Endothelial cell of umbilical vein (primary cell): Measurements from ENCODE around the gene HTR3B. TPM values are rescaled to one million over a fixed set of nuclear protein-coding genes. Genes with fewer than 3 reads are reported as not detected.

ENCODE experiments used
- BruUV-seq: library from RNA; stranded (reverse); fragments of 400-500 nt; replicated peaks from 2 replicates; lab custom pipeline; 2021; lab: Mats Ljungman, UMichigan
- CTCF ChIA-PET: fragments of 300-600, 350-600 bp; sonication (Branson Sonifier 250); formaldehyde crosslinking; loops from one replicate; lab custom pipeline; 2021; ENCODE audit warnings: antibody characterized with exemption, inconsistent platforms; lab: Charles Lee
- POLR2A ChIA-PET: fragments of 300-600, 350-600 bp; sonication (Branson Sonifier 250); formaldehyde crosslinking; loops from one replicate; lab custom pipeline; 2021; ENCODE audit warnings: antibody characterized with exemption, inconsistent platforms; lab: Charles Lee
- DNase-seq: peaks from one replicate; pipeline ENCODE4 v3.0.0-alpha.2; 2011; ENCODE audit warnings: low read depth, low spot score
- FAIRE-seq: peaks from 2 replicates; lab custom pipeline; 2011; peaks lifted over from hg19 to GRCh38; lab: Jason Lieb, UNC
- H2AFZ ChIP-seq: 2 replicates; pipeline ENCODE4 v1.6.0; 2012; ENCODE audit warnings: low read depth, low read length, control low read depth, inconsistent platforms
- H3K27ac ChIP-seq: 2 replicates; pipeline ENCODE4 v1.5.1; 2011; ENCODE audit warnings: low read depth, mild to moderate bottlenecking, control low read depth, low read length, moderate library complexity; ENCODE audit not compliant: insufficient read depth
- H3K27me3 ChIP-seq, 2 experiments: 2 replicates each; pipeline versions ENCODE4 v1.6.0 to v1.6.1; 2011; ENCODE audit warnings: low read length in 2 of 2, mixed read lengths in 1 of 2; ENCODE audit not compliant: control insufficient read depth in 2 of 2, insufficient read depth in 2 of 2
- H3K36me3 ChIP-seq, 2 experiments: 2 replicates in 1 of 2; 3 replicates in 1 of 2; pipeline ENCODE4 v1.5.1; 2011; ENCODE audit warnings: low read length in 2 of 2, mild to moderate bottlenecking in 1 of 2, moderate library complexity in 1 of 2; ENCODE audit not compliant: control insufficient read depth in 2 of 2, insufficient read depth in 2 of 2; ENCODE audit errors: extremely low read depth in 1 of 2
- H3K4me1 ChIP-seq: 3 replicates; pipeline ENCODE4 v1.5.1; 2011; ENCODE audit warnings: mild to moderate bottlenecking, low read length; ENCODE audit not compliant: control insufficient read depth, insufficient read depth; ENCODE audit errors: extremely low read depth
- H3K4me2 ChIP-seq: 2 replicates; pipeline ENCODE4 v1.6.1; 2011; ENCODE audit warnings: low read length, control low read depth, mixed read lengths; ENCODE audit not compliant: insufficient read depth
- H3K4me3 ChIP-seq, 3 experiments: fragments of 200-600 bp in 1 of 3; sonication (generic), shearing (Covaris generic) in 1 of 3; replicated peaks in 1 of 3; 2 replicates each; pipeline ENCODE4 v1.5.1; 2011 to 2016; ENCODE audit warnings: control low read depth in 3 of 3, low read length in 3 of 3, mild to moderate bottlenecking in 2 of 3, inconsistent platforms in 1 of 3, low read depth in 1 of 3, moderate library complexity in 1 of 3; ENCODE audit not compliant: insufficient read depth in 1 of 3
- H3K79me2 ChIP-seq: 2 replicates; pipeline ENCODE4 v1.6.0; 2012; ENCODE audit warnings: low read length, inconsistent platforms; ENCODE audit not compliant: control insufficient read depth, insufficient read depth
- H3K9ac ChIP-seq: replicated peaks from 2 replicates; pipeline ENCODE3; 2011; ENCODE audit warnings: low read length, control low read depth; ENCODE audit not compliant: insufficient read depth; ENCODE audit errors: extremely low read depth
- H3K9me1 ChIP-seq: replicated peaks from 3 replicates; pipeline ENCODE4 v1.6.0; 2011; ENCODE audit warnings: mild to moderate bottlenecking, low read length; ENCODE audit not compliant: control insufficient read depth, insufficient read depth; ENCODE audit errors: extremely low read depth
- H3K9me3 ChIP-seq: replicated peaks from 2 replicates; pipeline ENCODE4 v1.5.1; 2012; ENCODE audit warnings: low read length, inconsistent platforms; ENCODE audit not compliant: control insufficient read depth, insufficient read depth
- H4K20me1 ChIP-seq: replicated peaks from 2 replicates; pipeline ENCODE3; 2011; ENCODE audit warnings: mild to moderate bottlenecking, low read length; ENCODE audit not compliant: control insufficient read depth, insufficient read depth; ENCODE audit errors: extremely low read depth
- CTCF ChIP-seq, 2 donors: IDR thresholded peaks; 1 replicate in 1 of 2; 2 replicates in 1 of 2; pipeline ENCODE4 v1.5.1; 2011; ENCODE audit warnings: low read length in 2 of 2, mild to moderate bottlenecking in 2 of 2, moderate library complexity in 2 of 2, control low read depth in 1 of 2, inconsistent platforms in 1 of 2, low read depth in 1 of 2; ENCODE audit not compliant: insufficient read depth in 1 of 2; ENCODE audit errors: extremely low read depth in 1 of 2
- EZH2 ChIP-seq: IDR thresholded peaks from 2 replicates; pipeline ENCODE4 v1.6.1; 2012; ENCODE audit warnings: borderline replicate concordance, low read depth, mild to moderate bottlenecking, moderate library complexity, low read length, inconsistent platforms; ENCODE audit not compliant: severe bottlenecking
- GATA2 ChIP-seq: IDR thresholded peaks from 2 replicates; pipeline ENCODE4 v1.7.0; 2011; ENCODE audit warnings: low read depth, mild to moderate bottlenecking, moderate library complexity, mixed read lengths, low read length; ENCODE audit not compliant: insufficient read length, insufficient read depth
- MAX ChIP-seq: IDR thresholded peaks from 2 replicates; pipeline ENCODE4 v1.6.1; 2011; ENCODE audit not compliant: insufficient read depth, insufficient read length
- POLR2A ChIP-seq: IDR thresholded peaks from 2 replicates; pipeline ENCODE4 v1.6.1; 2012; ENCODE audit warnings: low read depth, mild to moderate bottlenecking, control low read depth, low read length
- POLR2AphosphoS5 ChIP-seq: IDR thresholded peaks from 2 replicates; pipeline ENCODE4 v1.6.1; 2012; ENCODE audit warnings: low read depth, mild to moderate bottlenecking, control low read depth, low read length, moderate library complexity; ENCODE audit not compliant: insufficient read depth
- dilution Hi-C: fragments of 300-500 bp; cut with MboI; formaldehyde crosslinking; loops from one replicate; pipeline ENCODE4 v1.15.0; 2019; ENCODE audit warnings: low sequenced_read_pairs; ENCODE audit not compliant: extremely low pct_ligation_motif_present
- intact Hi-C: fragments of 100-400 bp; cut with micrococcal nuclease; formaldehyde crosslinking; loops from one replicate; pipeline ENCODE4 v1.10.0; 2022
- polyA plus RNA-seq, 4 experiments: library from polyadenylated mRNA; depleted of rRNA in 3 of 4; stranded (reverse) in 3 of 4; unstranded in 1 of 4; fragments of >200 nt; gene quantifications; 2 replicates each; pipeline versions ENCODE4 v1.2.1 to v1.2.3, GENCODE V29; 2011 to 2012; ENCODE audit warnings: missing spikeins in 1 of 4
- total RNA-seq: library from RNA; stranded (reverse); gene quantifications from 2 replicates; pipeline ENCODE4 v1.2.3, GENCODE V29; 2021

The HTR3B gene
- total and polyA plus RNA-seq, 2 donors (not counting 3 experiments of a cell fraction or from before 2014, with no cell fraction given): not detected

GRCh38 chr11:113884361-113884836 is 20.2 kb upstream of the HTR3B start:
- Histone ChIP-seq H3K4me1 (no peaks in the 10 kb centered on the region), H3K9me1 (no peaks in the 10 kb centered on the region), H3K27ac (no peak overlapping the region), H3K9me3 (no peaks in the 10 kb centered on the region), H3K79me2 (no peaks in the 10 kb centered on the region), H3K27me3 (no peaks in the 10 kb centered on the region), H3K4me2 (no peak overlapping the region), H2AFZ (no peak overlapping the region), H3K9ac (no peak overlapping the region), H3K4me3 (no peak overlapping the region), H3K36me3 (no peaks in the 10 kb centered on the region), H4K20me1 (no peaks in the 10 kb centered on the region)
- intact Hi-C loops (no loop called here), dilution Hi-C loops (no loop called here)
- DNase-seq (no peak), FAIRE-seq (no peak)
- no peak for TF ChIP-seq POLR2AphosphoS5
- TF ChIP-seq EZH2: no peak
- TF ChIP-seq POLR2A: no peak
- no peak for TF ChIP-seq GATA2
- no peak for TF ChIP-seq CTCF (IDR thresholded peaks at IDR 0.05; ENCODE audit: extremely low read depth in 1 of 2, insufficient read depth in 1 of 2, low read depth in 1 of 2, low read length in 2 of 2)
- TF ChIP-seq MAX: no peak
- ChIA-PET CTCF (interaction anchor here (0.6 to 4.4 kb wide), 5 partner anchors 12 to 379 kb away, joined by 3 to 28 read pairs (median 5); no protein-coding TSS in a partner anchor), POLR2A (interaction anchor here (0.6 kb wide), 1 partner anchor 9 kb away, joined by 3 read pairs; the partner anchor contains the start of gene USP28)
- BruUV-seq: no TSS peak
